ENCODE results near the gene RNF32.
"Not testable (repeated sequence)": the region's sequence is repeated elsewhere in the genome, so short reads cannot be mapped to it uniquely, and the experiment has no call there.

The RNF32 gene

GRCh38 chr7:156614434-156615264 lies 25.9 kb upstream of the RNF32 start:
- DNase-seq: no peak

DNA sequence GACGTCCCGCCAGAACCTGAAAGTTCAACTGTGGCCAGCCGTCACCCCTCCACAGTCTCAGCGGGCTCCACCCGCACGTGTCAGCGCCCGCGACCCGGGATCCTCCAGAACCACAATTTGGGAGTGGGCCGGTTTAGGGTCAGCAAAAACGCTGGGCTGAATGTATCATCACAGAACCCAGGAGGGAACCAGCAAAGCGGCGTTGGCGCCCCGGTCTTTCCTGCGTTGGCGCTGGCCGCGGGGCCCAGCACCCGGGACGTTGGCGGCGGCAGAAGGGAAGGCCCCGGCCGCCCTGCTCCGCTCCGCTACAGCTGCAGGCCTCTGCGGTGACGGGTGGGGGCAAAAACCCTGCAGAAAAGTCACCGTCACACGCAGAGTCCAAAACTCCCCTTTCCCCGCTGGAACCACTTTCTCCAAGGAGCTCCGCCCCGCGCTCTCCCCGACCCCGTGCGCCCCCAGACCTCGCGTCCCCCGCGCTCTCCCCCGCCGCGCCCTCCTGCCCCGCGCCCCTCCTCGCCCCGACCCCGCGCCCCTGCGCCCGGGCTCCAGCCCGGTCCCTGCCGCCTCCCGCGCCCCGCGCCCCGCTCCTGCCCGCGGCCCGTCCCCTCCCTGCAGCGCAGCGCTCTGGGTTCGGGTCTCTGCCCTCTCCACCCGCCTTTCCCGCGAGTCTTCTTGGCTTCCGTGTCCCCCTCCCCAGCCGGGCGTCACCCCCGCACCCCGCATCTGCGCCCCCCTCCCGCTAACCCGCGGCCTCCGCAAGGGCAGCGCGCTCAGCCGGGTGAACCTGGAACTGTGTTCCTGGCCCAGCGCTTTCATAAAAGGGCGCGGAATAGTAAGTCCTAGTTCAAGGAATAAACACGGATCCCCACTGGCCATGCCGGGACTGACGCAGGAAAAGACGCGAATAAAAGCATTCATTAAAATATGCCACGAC lies 24.0 kb upstream of the RNF32 start:
- DNase-seq: no peak

- DNase-seq: no peak
Observed at GRCh38 chr7:156617215-156617614, 23.4 kb upstream of the RNF32 start.

GRCh38 chr7:156618078-156618779 lies 22.3 kb upstream of the RNF32 start:
- DNase-seq: no peak

DNA sequence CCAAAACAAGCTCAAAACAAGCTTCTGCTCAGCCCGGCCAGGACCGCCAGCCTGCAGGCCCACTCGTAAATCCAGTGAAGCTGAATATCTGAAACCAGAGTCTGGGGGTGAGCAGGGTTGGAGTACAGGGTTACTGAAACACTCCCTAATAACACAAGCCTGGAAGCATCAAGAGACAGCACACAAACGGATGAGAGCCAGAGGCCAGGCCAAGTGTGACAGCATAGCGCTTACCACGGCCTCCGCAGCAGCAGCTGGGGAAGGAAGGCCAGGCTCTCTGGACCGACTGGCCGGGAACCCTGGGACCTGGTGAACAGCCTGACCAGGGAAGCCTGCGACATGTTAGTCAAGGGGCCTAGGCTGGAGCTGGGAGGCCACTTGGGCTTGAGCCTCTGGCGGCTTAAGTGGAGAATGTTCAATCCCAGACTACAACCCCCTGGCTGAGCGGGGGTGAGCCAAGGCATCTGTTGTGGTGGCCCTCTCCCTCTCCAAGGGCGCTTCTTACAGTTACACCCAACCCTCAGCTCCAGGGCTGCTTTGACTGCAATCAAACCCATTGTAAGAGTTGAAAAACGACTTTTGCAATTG lies 21.7 kb upstream of the RNF32 start:
- no peak for DNase-seq

DNA sequence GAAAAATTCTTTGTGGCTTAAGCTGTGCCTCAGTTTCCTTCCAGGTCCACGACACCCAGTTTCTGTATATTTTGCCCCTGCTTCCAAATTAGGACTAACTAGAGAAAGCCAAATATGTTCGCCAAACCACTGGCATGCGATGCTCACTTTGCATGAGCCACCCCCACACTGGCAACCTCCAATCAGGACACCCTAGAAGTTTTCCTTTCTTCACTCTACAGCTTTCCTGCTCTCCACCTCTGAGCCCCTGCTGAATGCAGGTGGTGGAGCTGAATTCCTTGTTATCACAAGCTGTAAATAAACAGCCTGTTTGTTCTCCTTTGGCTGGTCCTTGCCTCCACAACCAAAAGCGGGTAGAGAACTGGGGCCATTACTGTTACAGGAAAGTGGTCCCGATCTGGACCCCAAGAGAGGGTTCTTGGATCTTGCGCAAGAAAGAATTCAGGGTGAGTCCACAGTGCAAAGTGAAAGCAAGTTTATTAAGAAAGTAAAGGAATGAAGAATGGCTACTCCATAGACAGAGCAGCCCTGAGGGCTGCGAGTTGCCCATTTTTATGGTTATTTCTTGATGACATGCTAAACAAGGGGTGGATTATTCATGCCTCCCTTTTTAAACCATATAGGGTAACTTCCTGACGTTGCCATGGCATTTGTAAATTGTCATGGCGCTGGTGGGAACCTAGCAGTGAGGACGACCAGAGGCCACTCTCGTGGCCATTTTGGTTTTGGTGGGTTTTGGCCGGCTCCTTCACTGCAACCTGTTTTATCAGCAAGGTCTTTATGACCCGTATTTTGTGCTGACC lies 20.9 kb upstream of the RNF32 start:
- DNase-seq: not testable (repeated sequence)

DNA sequence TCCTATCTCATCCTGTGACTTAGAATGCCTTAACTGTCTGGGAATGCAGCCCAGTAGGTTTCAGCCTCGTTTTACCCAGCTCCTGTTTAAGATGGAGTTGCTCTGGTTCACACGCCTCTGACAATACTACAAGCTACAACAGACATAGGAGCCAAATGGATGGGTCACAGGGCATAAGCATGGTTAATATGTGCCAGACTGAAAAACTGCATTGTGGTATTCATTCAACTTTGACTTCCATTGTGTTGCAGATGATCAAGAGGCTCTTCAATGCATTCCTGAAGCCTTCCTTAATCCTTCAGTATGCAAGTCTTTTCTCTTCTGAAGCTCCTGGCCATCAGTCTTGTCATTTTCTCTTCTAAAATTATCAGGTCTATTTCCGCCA lies 20.3 kb upstream of the RNF32 start:
- DNase-seq: no peak

DNA sequence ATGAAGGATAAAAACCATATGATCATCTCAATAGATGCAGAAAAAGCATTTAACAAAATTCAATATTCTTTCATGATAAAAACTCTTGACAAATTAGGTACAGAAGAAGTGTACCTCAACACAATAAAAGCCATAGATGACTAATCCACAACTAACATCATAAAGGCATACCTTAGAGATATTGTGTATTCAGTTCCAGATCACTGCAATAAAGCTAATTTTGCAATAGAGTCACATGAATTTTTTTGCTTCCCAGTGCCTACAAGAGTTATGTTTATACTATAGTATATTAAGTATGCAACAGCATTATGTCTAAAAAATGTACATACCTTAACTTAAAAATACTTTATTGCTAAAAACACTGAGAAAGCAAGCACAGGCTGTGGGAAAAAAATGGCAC lies 18.9 kb upstream of the RNF32 start:
- no peak for DNase-seq

DNA sequence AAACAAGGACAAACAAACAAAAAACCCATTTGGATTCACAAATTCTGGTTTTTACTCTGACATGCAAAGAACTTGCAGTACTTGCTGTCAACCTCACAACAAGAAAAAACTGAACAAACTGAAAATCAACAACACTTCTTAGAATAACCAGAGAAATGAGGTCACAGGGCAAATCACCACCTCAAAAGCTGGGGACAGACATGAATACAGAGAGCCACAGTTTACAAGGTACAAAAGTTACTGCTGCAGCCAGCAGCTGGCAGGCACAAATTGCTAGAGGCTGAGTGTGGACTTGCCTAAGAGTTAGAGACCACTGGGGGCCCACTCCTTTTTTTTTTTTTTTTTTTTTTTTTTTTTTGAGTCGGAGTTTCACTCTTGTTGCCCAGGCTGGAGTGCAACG lies 15.0 kb upstream of the RNF32 start:
- DNase-seq: no peak

- DNase-seq: no peak
Observed at GRCh38 chr7:156626220-156626895, 14.2 kb upstream of the RNF32 start.

DNA sequence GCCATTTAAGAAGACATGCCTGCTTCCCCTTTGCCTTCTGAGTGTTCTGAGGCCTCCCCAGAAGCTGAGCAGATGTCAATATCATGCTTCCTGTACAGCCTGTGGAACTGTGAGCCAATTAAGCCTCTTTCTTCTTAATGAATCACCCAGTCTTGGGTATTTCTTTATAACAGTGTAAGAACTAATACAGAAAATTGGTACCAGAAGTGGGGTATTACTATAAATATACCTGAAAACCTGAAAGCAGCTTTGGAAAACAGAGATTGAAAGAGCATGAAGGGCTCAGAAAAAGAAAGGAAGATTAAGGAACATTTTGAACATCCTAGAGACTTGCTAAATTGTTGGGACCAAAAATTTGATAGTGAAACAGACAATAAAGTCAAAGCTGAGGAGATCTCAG lies 12.0 kb upstream of the RNF32 start:
- no peak for DNase-seq

DNA sequence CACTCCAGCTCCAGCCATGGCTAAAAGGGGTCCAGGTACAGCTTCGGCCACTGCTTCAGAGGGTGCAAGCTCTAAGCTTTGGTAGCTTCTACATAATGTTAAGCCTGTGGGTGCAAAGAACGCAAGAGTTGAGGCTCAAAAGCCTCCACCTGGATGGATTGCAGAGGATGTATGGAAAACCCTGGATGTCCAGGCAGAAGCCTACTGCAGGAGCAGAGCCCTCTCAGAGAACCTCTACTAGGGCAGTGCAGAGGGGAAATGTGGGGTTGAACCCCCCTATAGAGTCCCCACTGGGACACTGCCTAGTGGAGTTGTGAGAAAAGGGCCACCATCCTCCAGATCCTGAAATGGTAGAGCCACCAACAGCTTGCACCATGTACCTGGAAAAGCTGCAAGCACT lies 10.7 kb upstream of the RNF32 start:
- DNase-seq: no peak

- DNase-seq: no peak
Observed at GRCh38 chr7:156634117-156634516, 6.5 kb upstream of the RNF32 start.

- no peak for DNase-seq
Observed at GRCh38 chr7:156635529-156636385, 4.8 kb upstream of the RNF32 start.

DNA sequence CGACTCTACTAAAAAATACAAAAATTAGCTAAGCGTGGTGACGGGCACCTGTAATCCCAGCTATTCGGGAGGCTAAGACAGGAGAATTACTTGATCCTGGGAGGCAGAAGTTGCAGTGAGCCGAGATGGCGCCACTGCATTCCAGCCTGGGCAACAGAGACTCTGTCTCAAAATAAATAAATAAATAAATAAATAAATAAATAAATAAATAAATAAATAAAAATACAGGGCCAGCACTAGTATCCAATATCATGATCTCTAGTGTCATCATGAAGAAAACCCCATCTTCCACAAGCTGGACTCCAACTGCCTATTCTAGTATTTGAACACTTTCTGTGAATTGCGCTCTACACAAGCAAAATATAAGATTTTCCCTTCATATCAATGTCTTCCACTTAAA lies 3.5 kb upstream of the RNF32 start:
- not testable (repeated sequence) for DNase-seq

GRCh38 chr7:156638443-156639077 lies 2.0 kb upstream of the RNF32 start:
- DNase-seq: no peak

DNA sequence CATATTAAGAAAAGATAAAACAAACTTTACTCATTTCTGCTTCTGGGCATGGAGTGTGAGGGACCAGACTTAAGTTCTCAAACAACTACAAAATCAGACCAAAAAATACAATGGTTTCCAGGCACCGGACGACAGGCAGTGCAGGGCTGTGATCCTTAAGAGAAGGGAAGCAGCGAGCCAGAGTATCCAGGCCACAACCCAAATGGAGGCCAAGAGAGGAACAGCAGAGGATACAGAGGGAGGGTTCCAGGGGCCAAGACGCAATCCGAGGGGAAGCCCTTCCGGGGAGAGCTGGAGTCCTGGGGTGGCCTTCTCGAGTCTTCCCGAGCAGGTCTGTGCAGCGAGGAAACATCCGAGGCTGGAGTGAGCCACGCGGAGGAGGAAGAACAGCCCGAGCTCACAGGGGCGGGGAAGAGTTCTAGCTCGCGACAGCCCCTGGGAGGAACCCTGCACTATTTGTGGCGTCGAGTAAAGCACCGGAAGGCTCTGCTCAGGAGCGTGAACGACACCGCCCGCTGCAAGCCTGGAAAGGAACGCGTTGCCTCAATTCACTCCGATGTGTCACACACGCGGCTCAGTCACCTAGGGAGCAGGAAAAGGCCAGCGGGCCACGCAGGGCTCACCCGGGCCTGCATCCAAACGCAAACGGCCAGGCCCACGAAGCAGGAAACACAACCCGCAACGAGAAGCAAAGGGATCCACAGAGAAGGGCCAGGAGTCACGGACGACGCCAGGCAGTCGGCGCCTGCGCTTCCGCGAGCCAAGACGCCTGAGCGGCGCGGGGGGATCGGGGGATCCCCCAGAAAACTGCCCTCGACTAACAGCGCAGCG lies 933 bp upstream of the RNF32 start:
- no peak for DNase-seq

GRCh38 chr7:156640949-156641485 lies 443 bp downstream of the RNF32 start:
- peak; percentile 67 for DNase-seq
